HepG2 (cell line): ENCODE data around the gene ITIH1. TPM values are rescaled to one million over a fixed set of nuclear protein-coding genes. Genes with fewer than 3 reads are reported as not detected.
A peak's percentile ranks its signal among the peaks of the same experiment; 100 is the strongest.

ENCODE experiments used
- ATAC-seq: fragments of 200-7000 bp; cut with Tn5 transposase; 3 replicates; pipeline ENCODE4 v1.9.1; 2020; ENCODE audit warnings: mild to moderate bottlenecking, moderate library complexity
- BruUV-seq: library from RNA; stranded (reverse); fragments of 400-500 nt; replicated peaks from 2 replicates; lab custom pipeline; 2021; lab: Mats Ljungman, UMichigan
- CTCF ChIA-PET: fragments of 300-600 bp; formaldehyde crosslinking; extraction: SDS; loops from one replicate; lab custom pipeline; 2021; ENCODE audit warnings: low total read pairs, inconsistent platforms, low intra/inter-chr PET ratio; lab: Yijun Ruan, JAX
- POLR2A ChIA-PET: fragments of 350-600 bp; sonication (Branson Sonifier 250); formaldehyde crosslinking; loops from one replicate; lab custom pipeline; 2020; ENCODE audit warnings: antibody characterized with exemption, inconsistent platforms; lab: Yijun Ruan, JAX
- DNase-seq: peaks from one replicate; pipeline ENCODE4 v3.0.0-alpha.2; 2015; ENCODE audit warnings: low spot score
- FAIRE-seq: peaks from 3 replicates; lab custom pipeline; 2011; peaks lifted over from hg19 to GRCh38; lab: Jason Lieb, UNC
- H2AFZ ChIP-seq: one replicate; pipeline ENCODE4 v1.6.1; 2011; ENCODE audit warnings: low read length, inconsistent platforms
- H3K27ac ChIP-seq: fragments of 300-600 bp; 3 replicates; pipeline ENCODE4 v1.8.0; 2011; ENCODE audit warnings: mixed run types, mild to moderate bottlenecking, mixed read lengths, low read length, inconsistent platforms; ENCODE audit not compliant: insufficient read depth; ENCODE audit errors: extremely low read length
- H3K27me3 ChIP-seq, 2 experiments: fragments of 200-600 bp in 1 of 2; 2 replicates in 1 of 2; 3 replicates in 1 of 2; pipeline versions ENCODE4 v1.6.0 to v1.8.0; 2011; ENCODE audit warnings: low read length in 2 of 2, mild to moderate bottlenecking in 2 of 2, moderate library complexity in 2 of 2, inconsistent platforms in 1 of 2; ENCODE audit not compliant: insufficient read depth in 2 of 2, control insufficient read depth in 1 of 2
- H3K36me3 ChIP-seq, 2 experiments: fragments of 200-600 bp in 1 of 2; replicated peaks in 1 of 2; 2 replicates in 1 of 2; 3 replicates in 1 of 2; pipeline versions ENCODE4 v1.5.1 to v1.8.0; 2011; ENCODE audit warnings: low read length in 2 of 2, inconsistent platforms in 1 of 2; ENCODE audit not compliant: insufficient read depth in 2 of 2, control insufficient read depth in 1 of 2
- H3K4me1 ChIP-seq: 2 replicates; pipeline ENCODE4 v1.5.1; 2012; ENCODE audit warnings: low read length, inconsistent platforms; ENCODE audit not compliant: insufficient read depth
- H3K4me2 ChIP-seq: 2 replicates; pipeline ENCODE4 v1.6.0; 2011; ENCODE audit warnings: low read depth, low read length, inconsistent platforms
- H3K4me3 ChIP-seq, 3 experiments: fragments of 200-600 bp in 1 of 3; sonication (generic), shearing (Covaris generic) in 1 of 3; replicated peaks in 1 of 3; 2 replicates each; pipeline ENCODE4 v1.5.1; 2011 to 2016; ENCODE audit warnings: low read length in 3 of 3, inconsistent platforms in 2 of 3, low read depth in 2 of 3, mild to moderate bottlenecking in 2 of 3, control low read depth in 1 of 3, mixed read lengths in 1 of 3; ENCODE audit not compliant: insufficient read depth in 1 of 3
- H3K79me2 ChIP-seq: one replicate; pipeline ENCODE4 v1.6.1; 2011; ENCODE audit warnings: low read length, inconsistent platforms; ENCODE audit not compliant: insufficient read depth
- H3K9ac ChIP-seq: 2 replicates; pipeline ENCODE4 v1.6.0; 2011; ENCODE audit warnings: mild to moderate bottlenecking, low read depth, low read length, inconsistent platforms; ENCODE audit not compliant: insufficient read depth
- H3K9me3 ChIP-seq: 2 replicates; pipeline ENCODE4 v1.5.1; 2012; ENCODE audit warnings: mild to moderate bottlenecking, low read length
- H4K20me1 ChIP-seq: 2 replicates; pipeline ENCODE4 v1.6.0; 2011; ENCODE audit warnings: inconsistent platforms, mild to moderate bottlenecking, low read length, moderate library complexity; ENCODE audit not compliant: insufficient read depth
- GFI1 ChIP-seq: sonication (generic); formaldehyde crosslinking; IDR thresholded peaks from 2 replicates; pipeline ENCODE4 v1.5.0; 2020; ENCODE audit warnings: missing genetic modification reagents, mild to moderate bottlenecking, borderline replicate concordance
- HOXA7 ChIP-seq: sonication (generic); formaldehyde crosslinking; IDR thresholded peaks from 2 replicates; pipeline ENCODE4 v1.8.1; 2022; ENCODE audit warnings: mild to moderate bottlenecking, missing genetic modification reagents, moderate library complexity
- MAFK ChIP-seq, 2 experiments: IDR thresholded peaks in 1 of 2; conservative IDR thresholded peaks in 1 of 2; 2 replicates each; pipeline ENCODE4 v1.6.1; 2011; ENCODE audit warnings: improper control_type of control experiment in 2 of 2, low read length in 2 of 2
- THAP11 ChIP-seq: IDR thresholded peaks from 2 replicates; pipeline ENCODE4 v1.6.1; 2016; ENCODE audit warnings: missing biosample characterization, missing genetic modification reagents
- WGBS: methylation state at CpG from one replicate; pipeline ENCODE4 v1.1.6; 2017; ENCODE audit warnings: low lambda C conversion rate; 5-methylcytosine and 5-hydroxymethylcytosine counted together
- in situ Hi-C: cut with HindIII; loops from 2 replicates; pipeline ENCODE4 v1.10.0; 2017; ENCODE audit warnings: low pct_unique_long_range_greater_than_20kb; ENCODE audit not compliant: extremely low pct_ligation_motif_present
- intact Hi-C: fragments of 100-400 bp; cut with micrococcal nuclease; formaldehyde crosslinking; loops from one replicate; pipeline ENCODE4 v1.10.0; 2022; ENCODE audit not compliant: unreplicated experiment
- polyA plus RNA-seq, 8 experiments: library from polyadenylated mRNA; depleted of rRNA in 3 of 8; stranded (reverse) in 7 of 8; unstranded in 1 of 8; fragments of >200 nt; fragmentation: Illumina TruSeq in 4 of 8; extraction: Trizol in 4 of 8; gene quantifications; 2 replicates each; pipeline versions ENCODE4 v1.2.1 to v1.2.3, GENCODE V29; 2011 to 2016; ENCODE audit warnings: low read depth in 4 of 8, missing spikeins in 1 of 8, mixed read lengths in 1 of 8; ENCODE audit not compliant: insufficient read depth in 1 of 8
- total RNA-seq, 5 experiments: library from RNA; depleted of rRNA; stranded (reverse); fragments of >200 nt; fragmentation: Illumina TruSeq; extraction: Trizol; gene quantifications; 2 replicates each; pipeline ENCODE4 v1.2.3, GENCODE V29; 2016; ENCODE audit warnings: low read depth in 1 of 5
- TF ChIP-seq, protein P1 (sequence below): sonication (generic); formaldehyde crosslinking; IDR thresholded peaks from 2 replicates; pipeline ENCODE4 v1.4.0; 2020; ENCODE audit warnings: missing genetic modification reagents
- TF ChIP-seq, protein P2 (sequence below): sonication (generic); formaldehyde crosslinking; conservative IDR thresholded peaks from 2 replicates; pipeline ENCODE4 v1.4.0; 2020; ENCODE audit warnings: missing genetic modification reagents
- TF ChIP-seq, protein P3 (sequence below): sonication (generic); formaldehyde crosslinking; IDR thresholded peaks from 2 replicates; pipeline ENCODE4 v1.9.0; 2021; ENCODE audit warnings: missing genetic modification reagents, mild to moderate bottlenecking, borderline replicate concordance
- TF ChIP-seq, protein P4 (sequence below): sonication (generic); formaldehyde crosslinking; IDR thresholded peaks from 2 replicates; pipeline ENCODE4 v1.4.0; 2020; ENCODE audit warnings: missing genetic modification reagents, borderline replicate concordance

ITIH1 gene
- total and polyA plus RNA-seq, 2 of the 13 experiments (the other 11 are each of a cell fraction or from before 2014, with no cell fraction given), result 12.3 to 19.6 TPM

DNA sequence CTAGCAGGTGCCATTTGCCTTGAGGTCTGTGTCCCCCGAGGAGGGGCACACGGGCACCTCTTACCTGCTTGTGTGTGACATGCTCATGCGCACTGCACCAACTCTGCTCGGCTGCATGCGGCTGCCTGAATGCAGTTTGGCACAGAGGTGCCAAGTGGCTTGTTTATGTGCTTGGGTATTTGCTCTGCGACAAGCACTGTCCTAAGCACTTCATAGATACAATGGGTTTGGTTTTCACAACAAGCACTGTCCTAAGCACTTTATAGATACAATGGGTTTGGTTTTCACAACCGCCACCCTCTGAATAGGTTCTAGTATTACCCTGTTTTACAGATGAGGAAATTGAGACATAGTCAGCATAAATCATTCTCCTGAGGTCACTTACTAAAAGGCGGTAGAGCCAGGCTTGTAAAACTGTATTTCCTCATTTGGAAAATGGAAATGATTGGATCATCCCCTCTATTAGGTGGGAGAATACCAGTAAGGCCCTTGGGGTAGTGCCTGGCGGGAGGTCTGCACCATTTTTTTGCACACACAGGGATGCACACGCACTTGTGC lies 52.6 kb downstream of the ITIH1 start:
- peak overlapping the region in 2 of 3 experiments; percentile 25 to 60; a peak in 5 of 6 replicates for H3K4me3 ChIP-seq
- 23% methylated on average over 5 of the region's 10 CpGs for WGBS
- ChIA-PET POLR2A (interaction anchor here (0.6 to 1.6 kb wide), 4 partner anchors 9 to 59 kb away, joined by 3 to 4 read pairs (median 4); partner anchors contain the start of gene NEK4), CTCF (no interaction called here)
- TSS peak; percentile 47 for BruUV-seq
- H3K27me3 ChIP-seq, result no peaks in the 10 kb centered on the region
- H3K79me2 ChIP-seq, result no peaks in the 10 kb centered on the region
- no peaks in the 10 kb centered on the region for H4K20me1 ChIP-seq
- FAIRE-seq (no peak), ATAC-seq (no peak), DNase-seq (no peak)
- peaks cover 78% of the 10 kb centered on the region for H3K4me1 ChIP-seq
- H3K27ac ChIP-seq, result no peak overlapping the region
- no peaks in the 10 kb centered on the region for H3K9me3 ChIP-seq
- intact Hi-C loops, result loop anchor here (2.0 to 10.0 kb wide), 2 partner anchors 15 to 55 kb away; partner anchors contain the start of genes ITIH1 and NEK4
- no peak overlapping the region for H3K9ac ChIP-seq
- H3K36me3 ChIP-seq, result no peaks in the 10 kb centered on the region
- H2AFZ ChIP-seq, result peak overlapping the region; percentile 18
- H3K4me2 ChIP-seq, result peak overlapping the region; percentile 86
- in situ Hi-C loops, result no loop called here
- TF ChIP-seq HOXA7 (CRISPR knock-in tag) (no peak), MAFK (conservative IDR thresholded peaks at IDR 0.05 in 1 of 2, IDR thresholded peaks at IDR 0.05 in 1 of 2; ENCODE audit: low read length in 2 of 2) (peak; percentile 76 to 78), GFI1 (CRISPR knock-in tag) (no peak), THAP11 (no peak)
- TF ChIP-seq, protein P1, sequence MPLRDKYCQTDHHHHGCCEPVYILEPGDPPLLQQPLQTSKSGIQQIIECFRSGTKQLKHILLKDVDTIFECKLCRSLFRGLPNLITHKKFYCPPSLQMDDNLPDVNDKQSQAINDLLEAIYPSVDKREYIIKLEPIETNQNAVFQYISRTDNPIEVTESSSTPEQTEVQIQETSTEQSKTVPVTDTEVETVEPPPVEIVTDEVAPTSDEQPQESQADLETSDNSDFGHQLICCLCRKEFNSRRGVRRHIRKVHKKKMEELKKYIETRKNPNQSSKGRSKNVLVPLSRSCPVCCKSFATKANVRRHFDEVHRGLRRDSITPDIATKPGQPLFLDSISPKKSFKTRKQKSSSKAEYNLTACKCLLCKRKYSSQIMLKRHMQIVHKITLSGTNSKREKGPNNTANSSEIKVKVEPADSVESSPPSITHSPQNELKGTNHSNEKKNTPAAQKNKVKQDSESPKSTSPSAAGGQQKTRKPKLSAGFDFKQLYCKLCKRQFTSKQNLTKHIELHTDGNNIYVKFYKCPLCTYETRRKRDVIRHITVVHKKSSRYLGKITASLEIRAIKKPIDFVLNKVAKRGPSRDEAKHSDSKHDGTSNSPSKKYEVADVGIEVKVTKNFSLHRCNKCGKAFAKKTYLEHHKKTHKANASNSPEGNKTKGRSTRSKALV (CRISPR knock-in tag), result 0 out of 2 replicates have a peak, but pooled peaks have one; percentile 25
- TF ChIP-seq, protein P2, sequence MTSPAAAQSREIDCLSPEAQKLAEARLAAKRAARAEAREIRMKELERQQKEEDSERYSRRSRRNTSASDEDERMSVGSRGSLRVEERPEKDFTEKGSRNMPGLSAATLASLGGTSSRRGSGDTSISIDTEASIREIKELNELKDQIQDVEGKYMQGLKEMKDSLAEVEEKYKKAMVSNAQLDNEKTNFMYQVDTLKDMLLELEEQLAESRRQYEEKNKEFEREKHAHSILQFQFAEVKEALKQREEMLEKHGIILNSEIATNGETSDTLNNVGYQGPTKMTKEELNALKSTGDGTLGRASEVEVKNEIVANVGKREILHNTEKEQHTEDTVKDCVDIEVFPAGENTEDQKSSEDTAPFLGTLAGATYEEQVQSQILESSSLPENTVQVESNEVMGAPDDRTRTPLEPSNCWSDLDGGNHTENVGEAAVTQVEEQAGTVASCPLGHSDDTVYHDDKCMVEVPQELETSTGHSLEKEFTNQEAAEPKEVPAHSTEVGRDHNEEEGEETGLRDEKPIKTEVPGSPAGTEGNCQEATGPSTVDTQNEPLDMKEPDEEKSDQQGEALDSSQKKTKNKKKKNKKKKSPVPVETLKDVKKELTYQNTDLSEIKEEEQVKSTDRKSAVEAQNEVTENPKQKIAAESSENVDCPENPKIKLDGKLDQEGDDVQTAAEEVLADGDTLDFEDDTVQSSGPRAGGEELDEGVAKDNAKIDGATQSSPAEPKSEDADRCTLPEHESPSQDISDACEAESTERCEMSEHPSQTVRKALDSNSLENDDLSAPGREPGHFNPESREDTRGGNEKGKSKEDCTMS (CRISPR knock-in tag), result no peak
- TF ChIP-seq, protein P3, sequence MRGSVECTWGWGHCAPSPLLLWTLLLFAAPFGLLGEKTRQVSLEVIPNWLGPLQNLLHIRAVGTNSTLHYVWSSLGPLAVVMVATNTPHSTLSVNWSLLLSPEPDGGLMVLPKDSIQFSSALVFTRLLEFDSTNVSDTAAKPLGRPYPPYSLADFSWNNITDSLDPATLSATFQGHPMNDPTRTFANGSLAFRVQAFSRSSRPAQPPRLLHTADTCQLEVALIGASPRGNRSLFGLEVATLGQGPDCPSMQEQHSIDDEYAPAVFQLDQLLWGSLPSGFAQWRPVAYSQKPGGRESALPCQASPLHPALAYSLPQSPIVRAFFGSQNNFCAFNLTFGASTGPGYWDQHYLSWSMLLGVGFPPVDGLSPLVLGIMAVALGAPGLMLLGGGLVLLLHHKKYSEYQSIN (CRISPR knock-in tag), result no peak
- TF ChIP-seq, protein P4, sequence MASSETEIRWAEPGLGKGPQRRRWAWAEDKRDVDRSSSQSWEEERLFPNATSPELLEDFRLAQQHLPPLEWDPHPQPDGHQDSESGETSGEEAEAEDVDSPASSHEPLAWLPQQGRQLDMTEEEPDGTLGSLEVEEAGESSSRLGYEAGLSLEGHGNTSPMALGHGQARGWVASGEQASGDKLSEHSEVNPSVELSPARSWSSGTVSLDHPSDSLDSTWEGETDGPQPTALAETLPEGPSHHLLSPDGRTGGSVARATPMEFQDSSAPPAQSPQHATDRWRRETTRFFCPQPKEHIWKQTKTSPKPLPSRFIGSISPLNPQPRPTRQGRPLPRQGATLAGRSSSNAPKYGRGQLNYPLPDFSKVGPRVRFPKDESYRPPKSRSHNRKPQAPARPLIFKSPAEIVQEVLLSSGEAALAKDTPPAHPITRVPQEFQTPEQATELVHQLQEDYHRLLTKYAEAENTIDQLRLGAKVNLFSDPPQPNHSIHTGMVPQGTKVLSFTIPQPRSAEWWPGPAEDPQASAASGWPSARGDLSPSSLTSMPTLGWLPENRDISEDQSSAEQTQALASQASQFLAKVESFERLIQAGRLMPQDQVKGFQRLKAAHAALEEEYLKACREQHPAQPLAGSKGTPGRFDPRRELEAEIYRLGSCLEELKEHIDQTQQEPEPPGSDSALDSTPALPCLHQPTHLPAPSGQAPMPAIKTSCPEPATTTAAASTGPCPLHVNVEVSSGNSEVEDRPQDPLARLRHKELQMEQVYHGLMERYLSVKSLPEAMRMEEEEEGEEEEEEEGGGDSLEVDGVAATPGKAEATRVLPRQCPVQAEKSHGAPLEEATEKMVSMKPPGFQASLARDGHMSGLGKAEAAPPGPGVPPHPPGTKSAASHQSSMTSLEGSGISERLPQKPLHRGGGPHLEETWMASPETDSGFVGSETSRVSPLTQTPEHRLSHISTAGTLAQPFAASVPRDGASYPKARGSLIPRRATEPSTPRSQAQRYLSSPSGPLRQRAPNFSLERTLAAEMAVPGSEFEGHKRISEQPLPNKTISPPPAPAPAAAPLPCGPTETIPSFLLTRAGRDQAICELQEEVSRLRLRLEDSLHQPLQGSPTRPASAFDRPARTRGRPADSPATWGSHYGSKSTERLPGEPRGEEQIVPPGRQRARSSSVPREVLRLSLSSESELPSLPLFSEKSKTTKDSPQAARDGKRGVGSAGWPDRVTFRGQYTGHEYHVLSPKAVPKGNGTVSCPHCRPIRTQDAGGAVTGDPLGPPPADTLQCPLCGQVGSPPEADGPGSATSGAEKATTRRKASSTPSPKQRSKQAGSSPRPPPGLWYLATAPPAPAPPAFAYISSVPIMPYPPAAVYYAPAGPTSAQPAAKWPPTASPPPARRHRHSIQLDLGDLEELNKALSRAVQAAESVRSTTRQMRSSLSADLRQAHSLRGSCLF (CRISPR knock-in tag), result no peak
